ENCODE data around the gene EMC1. TPM values are rescaled to one million over a fixed set of nuclear protein-coding genes. Genes with fewer than 3 reads are reported as not detected.

The EMC1 gene
- total RNA-seq, 2 donors from 2014 or later: 42.1 to 86.2 TPM

GRCh38 chr1:19210772-19211549 lies 40.4 kb downstream of the EMC1 start:
- peaks cover 10% of the 10 kb centered on the region for H3K4me1 ChIP-seq (replicated peaks)
- intact Hi-C loops (cut with DNase I): no loop called here

GRCh38 chr1:19209990-19210771 lies 41.1 kb downstream of the EMC1 start, which contains the start of gene UBR4:
UBR4 (minus strand) TSS chr1:19210266; CDS start chr1:19210248, 18 bp downstream.
- TF ChIP-seq POLR2A (IDR thresholded peaks at IDR 0.05): peak; percentile 98
- TF ChIP-seq CTCF (IDR thresholded peaks at IDR 0.05): peak in 2 of 4 experiments; percentile 31 to 38
- TF ChIP-seq POLR2AphosphoS5 (IDR thresholded peaks at IDR 0.05): peak; percentile 98
- Histone ChIP-seq H3K27me3 (replicated peaks; ENCODE audit: insufficient read depth) (no peaks in the 10 kb centered on the region), H3K4me1 (replicated peaks) (peaks cover 10% of the 10 kb centered on the region), H3K36me3 (no peaks in the 10 kb centered on the region), H3K27ac (peak within 1 kb of the TSS; percentile 89 to 95), H3K9me3 (no peaks in the 10 kb centered on the region), H3K4me3 (peak within 1 kb of the TSS; percentile 89 to 95)
- under 1% methylated on average over 71 of the region's 80 CpGs for WGBS
- peak; percentile 89 for DNase-seq (ENCODE audit: low spot score)
- intact Hi-C loops (cut with DNase I): no loop called here

More at GRCh38 chr1:19210772-19211549, 40.4 kb downstream of the EMC1 start:
- no peak for DNase-seq (ENCODE audit: low spot score)
- Histone ChIP-seq H3K4me3 (peak overlapping the region; percentile 89 to 95), H3K27me3 (replicated peaks; ENCODE audit: insufficient read depth) (no peaks in the 10 kb centered on the region), H3K36me3 (no peaks in the 10 kb centered on the region), H3K27ac (peak overlapping the region; percentile 89 to 95), H3K9me3 (no peaks in the 10 kb centered on the region)
- TF ChIP-seq POLR2AphosphoS5 (IDR thresholded peaks at IDR 0.05) (no peak), POLR2A (IDR thresholded peaks at IDR 0.05) (no peak), CTCF (IDR thresholded peaks at IDR 0.05) (no peak)
- 17% methylated on average over 12 of the region's 12 CpGs for WGBS

- Histone ChIP-seq H3K4me1 (replicated peaks) (peaks cover 10% of the 10 kb centered on the region), H3K27ac (peak overlapping the region; percentile 89 to 95), H3K27me3 (replicated peaks; ENCODE audit: insufficient read depth) (no peaks in the 10 kb centered on the region), H3K4me3 (peak overlapping the region; percentile 89 to 95), H3K9me3 (no peaks in the 10 kb centered on the region), H3K36me3 (no peaks in the 10 kb centered on the region)
- DNase-seq (ENCODE audit: low spot score): peak; percentile 14
- WGBS: under 1% methylated on average over 28 of the region's 28 CpGs
- TF ChIP-seq POLR2A (IDR thresholded peaks at IDR 0.05): no peak
- TF ChIP-seq POLR2AphosphoS5 (IDR thresholded peaks at IDR 0.05): no peak
- TF ChIP-seq CTCF (IDR thresholded peaks at IDR 0.05): no peak
- intact Hi-C loops (cut with DNase I): no loop called here
Measured at GRCh38 chr1:19209439-19209989, 41.8 kb downstream of the EMC1 start.

GRCh38 chr1:19208710-19209438 lies 42.5 kb downstream of the EMC1 start:
- DNase-seq (ENCODE audit: low spot score): no peak
- H3K27me3 ChIP-seq (replicated peaks; ENCODE audit: insufficient read depth): no peaks in the 10 kb centered on the region
- H3K4me1 ChIP-seq (replicated peaks): peaks cover 10% of the 10 kb centered on the region
- no peaks in the 10 kb centered on the region for H3K36me3 ChIP-seq
- no peaks in the 10 kb centered on the region for H3K9me3 ChIP-seq
- intact Hi-C loops (cut with DNase I): no loop called here
- no peak for TF ChIP-seq POLR2A (IDR thresholded peaks at IDR 0.05)
- TF ChIP-seq POLR2AphosphoS5 (IDR thresholded peaks at IDR 0.05): no peak
- H3K4me3 ChIP-seq: peak overlapping the region; percentile 89 to 95
- H3K27ac ChIP-seq: peak overlapping the region; percentile 89 to 95
- WGBS: 5% methylated on average over 8 of the region's 8 CpGs
